RWPE2 (cell line): ENCODE data around the gene SLCO3A1.

Experiments used
- ATAC-seq: fragments of 200-7000 bp; cut with Tn5 transposase; 3 replicates; pipeline ENCODE4 v1.9.1; 2021; ENCODE audit warnings: low read depth
- DNase-seq: peaks from one replicate; pipeline ENCODE4 v3.0.0-alpha.2; 2020; ENCODE audit warnings: low spot score
- H3K27ac ChIP-seq: fragments of 450-650 bp; 2 replicates; pipeline ENCODE4 v1.5.1; 2017; ENCODE audit warnings: mild to moderate bottlenecking; ENCODE audit not compliant: poor library complexity, severe bottlenecking
- H3K27me3 ChIP-seq: fragments of 250-450 bp; sonication (Bioruptor Pico); 2 replicates; pipeline ENCODE4 v1.5.1; 2021; ENCODE audit warnings: mild to moderate bottlenecking, moderate library complexity; ENCODE audit not compliant: insufficient read depth, poor library complexity, severe bottlenecking
- H3K36me3 ChIP-seq: fragments of 250-450 bp; sonication (Bioruptor Pico); 2 replicates; pipeline ENCODE4 v1.5.1; 2020; ENCODE audit warnings: low read depth, mild to moderate bottlenecking, moderate library complexity
- H3K4me1 ChIP-seq: fragments of 250-450 bp; sonication (Bioruptor Pico); 2 replicates; pipeline ENCODE4 v1.5.1; 2021; ENCODE audit warnings: mild to moderate bottlenecking, moderate library complexity; ENCODE audit not compliant: insufficient read depth, poor library complexity, severe bottlenecking
- H3K4me3 ChIP-seq: fragments of 250-450 bp; sonication (Bioruptor Pico); 2 replicates; pipeline ENCODE4 v1.5.1; 2021; ENCODE audit warnings: mild to moderate bottlenecking, moderate library complexity; ENCODE audit not compliant: severe bottlenecking
- H3K9me3 ChIP-seq: fragments of 250-450 bp; sonication (Bioruptor Pico); 2 replicates; pipeline ENCODE4 v1.5.1; 2021; ENCODE audit warnings: mild to moderate bottlenecking, moderate library complexity; ENCODE audit not compliant: severe bottlenecking
- TF ChIP-seq, protein P1 (sequence below): fragments of 450-650 bp; IDR thresholded peaks from one replicate; pipeline ENCODE4 v1.5.1; 2017; ENCODE audit warnings: mild to moderate bottlenecking, moderate library complexity; ENCODE audit not compliant: poor library complexity, severe bottlenecking

The SLCO3A1 gene

DNA sequence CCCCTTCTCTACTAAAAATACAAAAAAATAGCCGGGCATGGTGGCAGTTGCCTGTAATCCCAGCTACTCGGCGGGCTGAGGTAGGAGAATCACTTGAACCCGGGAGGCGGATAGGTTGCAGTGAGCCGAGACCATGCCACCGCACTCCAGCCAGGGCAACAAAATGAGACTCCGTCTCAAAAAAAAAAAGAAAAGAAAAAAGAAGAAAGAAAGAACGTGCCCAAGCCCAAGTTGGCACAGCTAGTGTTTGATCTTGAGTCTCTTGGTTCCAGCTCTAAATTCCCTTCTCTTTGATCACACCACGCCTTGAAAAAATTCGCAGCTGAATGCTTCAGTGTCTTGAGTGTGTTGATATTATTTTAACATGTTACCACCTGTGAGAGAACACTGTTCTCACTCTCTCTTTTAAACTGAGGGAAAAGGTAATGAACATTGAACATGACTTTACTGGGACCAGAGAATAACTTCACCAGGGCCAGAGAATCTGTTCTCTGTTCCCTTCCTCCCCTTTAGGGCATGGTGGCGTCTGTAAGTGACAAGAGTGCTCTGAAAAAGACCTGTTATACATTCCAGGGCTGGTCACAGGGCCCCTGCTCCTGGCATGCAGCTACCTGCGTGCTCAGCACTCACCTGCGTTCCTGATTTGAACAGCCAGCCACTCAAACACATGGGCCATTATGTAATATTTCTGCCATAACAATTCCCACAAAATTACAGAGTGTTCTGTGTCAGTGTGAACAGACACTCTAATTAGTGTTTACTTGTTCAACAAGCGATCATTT is 19.0 kb downstream of the SLCO3A1 start:
- ATAC-seq (no peak), DNase-seq (no peak)
- no peaks in the 10 kb centered on the region for H3K9me3 ChIP-seq
- peaks cover 10% of the 10 kb centered on the region for H3K4me1 ChIP-seq
- no peak overlapping the region for H3K4me3 ChIP-seq
- no peak overlapping the region for H3K27ac ChIP-seq
- H3K27me3 ChIP-seq: no peaks in the 10 kb centered on the region
- TF ChIP-seq, protein P1, sequence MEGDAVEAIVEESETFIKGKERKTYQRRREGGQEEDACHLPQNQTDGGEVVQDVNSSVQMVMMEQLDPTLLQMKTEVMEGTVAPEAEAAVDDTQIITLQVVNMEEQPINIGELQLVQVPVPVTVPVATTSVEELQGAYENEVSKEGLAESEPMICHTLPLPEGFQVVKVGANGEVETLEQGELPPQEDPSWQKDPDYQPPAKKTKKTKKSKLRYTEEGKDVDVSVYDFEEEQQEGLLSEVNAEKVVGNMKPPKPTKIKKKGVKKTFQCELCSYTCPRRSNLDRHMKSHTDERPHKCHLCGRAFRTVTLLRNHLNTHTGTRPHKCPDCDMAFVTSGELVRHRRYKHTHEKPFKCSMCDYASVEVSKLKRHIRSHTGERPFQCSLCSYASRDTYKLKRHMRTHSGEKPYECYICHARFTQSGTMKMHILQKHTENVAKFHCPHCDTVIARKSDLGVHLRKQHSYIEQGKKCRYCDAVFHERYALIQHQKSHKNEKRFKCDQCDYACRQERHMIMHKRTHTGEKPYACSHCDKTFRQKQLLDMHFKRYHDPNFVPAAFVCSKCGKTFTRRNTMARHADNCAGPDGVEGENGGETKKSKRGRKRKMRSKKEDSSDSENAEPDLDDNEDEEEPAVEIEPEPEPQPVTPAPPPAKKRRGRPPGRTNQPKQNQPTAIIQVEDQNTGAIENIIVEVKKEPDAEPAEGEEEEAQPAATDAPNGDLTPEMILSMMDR: no peak
- H3K36me3 ChIP-seq: peaks cover 8% of the 10 kb centered on the region

GRCh38 chr15:91873138-91873536 is 19.6 kb downstream of the SLCO3A1 start:
- TF ChIP-seq, protein P1: no peak
- no peak for DNase-seq
- Histone ChIP-seq H3K4me1 (peaks cover 6% of the 10 kb centered on the region), H3K9me3 (no peaks in the 10 kb centered on the region), H3K27me3 (no peaks in the 10 kb centered on the region), H3K4me3 (no peak overlapping the region), H3K36me3 (peaks cover 8% of the 10 kb centered on the region), H3K27ac (no peak overlapping the region)
- no peak for ATAC-seq

GRCh38 chr15:91874171-91874570 is 20.7 kb downstream of the SLCO3A1 start:
- no peaks in the 10 kb centered on the region for H3K9me3 ChIP-seq
- ATAC-seq (no peak), DNase-seq (no peak)
- no peak overlapping the region for H3K27ac ChIP-seq
- H3K27me3 ChIP-seq: no peaks in the 10 kb centered on the region
- TF ChIP-seq, protein P1: no peak
- no peaks in the 10 kb centered on the region for H3K4me1 ChIP-seq
- H3K36me3 ChIP-seq: peaks cover 8% of the 10 kb centered on the region
- H3K4me3 ChIP-seq: no peak overlapping the region

DNA sequence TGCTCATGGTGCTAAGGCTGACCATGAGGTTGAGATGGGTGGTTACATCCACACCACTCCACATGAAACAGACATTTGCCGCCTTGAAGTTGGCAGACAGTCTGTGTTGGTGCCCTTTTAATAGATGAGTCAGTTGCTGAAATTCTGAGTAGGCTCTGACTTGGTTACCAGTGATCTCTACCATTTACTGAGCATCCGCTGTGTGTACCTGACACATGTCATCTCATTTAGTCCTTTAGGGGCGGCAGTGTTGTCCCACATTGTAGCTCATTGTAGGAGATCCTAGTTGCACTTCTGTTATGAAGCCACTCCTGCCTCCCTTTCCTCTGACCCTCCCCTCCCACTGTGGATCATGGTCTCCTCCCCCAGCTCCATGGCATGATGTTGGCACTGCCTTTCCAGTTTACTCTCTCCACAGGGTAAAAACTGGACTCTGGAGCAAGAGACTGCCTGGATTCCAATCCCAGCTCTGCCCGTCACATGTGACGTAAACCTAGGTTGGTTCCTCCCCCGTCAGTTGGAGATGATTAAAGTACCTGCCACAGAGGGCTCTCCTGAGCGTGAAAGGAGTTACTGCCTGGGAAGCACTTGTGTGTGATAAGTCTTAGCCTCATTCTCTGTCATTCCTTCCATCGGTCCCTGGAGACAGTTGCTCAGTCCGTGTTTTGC is 21.6 kb downstream of the SLCO3A1 start:
- ATAC-seq (no peak), DNase-seq (no peak)
- Histone ChIP-seq H3K4me1 (no peaks in the 10 kb centered on the region), H3K27ac (no peak overlapping the region), H3K36me3 (peaks cover 8% of the 10 kb centered on the region), H3K4me3 (no peak overlapping the region), H3K27me3 (no peaks in the 10 kb centered on the region), H3K9me3 (no peaks in the 10 kb centered on the region)
- TF ChIP-seq, protein P1: no peak

DNA sequence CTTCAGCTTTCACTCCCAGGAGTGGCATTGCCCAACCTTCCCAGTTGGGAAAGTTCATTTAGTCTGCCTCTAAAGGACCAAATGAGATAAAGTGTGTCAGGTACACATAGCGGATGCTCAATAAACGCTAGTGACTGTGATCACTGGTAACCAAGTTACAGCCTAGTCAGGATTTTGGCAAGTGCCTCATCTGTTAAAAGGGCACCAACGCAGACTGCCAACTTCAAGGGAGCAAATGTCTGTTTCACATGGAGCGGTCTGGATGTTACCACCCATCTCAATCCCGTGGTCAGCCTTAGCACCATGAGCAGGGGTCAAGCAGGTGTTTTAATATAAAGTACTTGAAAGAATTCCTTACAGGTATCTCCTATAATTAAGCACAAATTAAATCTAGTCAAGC is 22.7 kb downstream of the SLCO3A1 start:
- ATAC-seq: no peak
- no peak overlapping the region for H3K27ac ChIP-seq
- no peak for DNase-seq
- no peak overlapping the region for H3K4me3 ChIP-seq
- peaks cover 8% of the 10 kb centered on the region for H3K36me3 ChIP-seq
- no peaks in the 10 kb centered on the region for H3K4me1 ChIP-seq
- TF ChIP-seq, protein P1: no peak
- no peaks in the 10 kb centered on the region for H3K9me3 ChIP-seq
- H3K27me3 ChIP-seq: no peaks in the 10 kb centered on the region
